OCI-LY3 (cell line): ENCODE data around the gene TRIM39.

Experiments
- CTCF ChIP-seq: fragments of 200-600, 300-600 bp; sonication (generic); IDR thresholded peaks from 2 replicates; pipeline ENCODE4 v1.5.1; 2014; ENCODE audit warnings: antibody characterized with exemption, low read length, low read depth
- EZH2phosphoT487 ChIP-seq: fragments of 200-600 bp; shearing (Covaris generic); IDR thresholded peaks from 2 replicates; pipeline ENCODE4 v1.6.1; 2018; ENCODE audit warnings: antibody characterized with exemption, mixed run types, low read depth

- TF ChIP-seq CTCF (no peak), EZH2phosphoT487 (no peak)
Observed at GRCh38 chr6:30361661-30362060, 34.9 kb downstream of the TRIM39 start.
